K562 (cell line): ENCODE measurements around the gene APLF. TPM values are rescaled to one million over a fixed set of nuclear protein-coding genes. Genes with fewer than 3 reads are reported as not detected.

ENCODE experiments used
- ARID1B ChIP-seq: fragments of 450-650 bp; IDR thresholded peaks from 2 replicates; pipeline ENCODE4 v1.6.1; 2016; ENCODE audit warnings: antibody characterized with exemption, mild to moderate bottlenecking, inconsistent platforms
- ATF7 ChIP-seq: fragments of 450-650 bp; IDR thresholded peaks from 2 replicates; pipeline ENCODE4 v1.7.1; 2014; ENCODE audit warnings: mild to moderate bottlenecking, moderate library complexity
- BDP1 ChIP-seq: IDR thresholded peaks from 3 replicates; pipeline ENCODE4 v1.6.1; 2011; ENCODE audit not compliant: insufficient read length, insufficient read depth
- BHLHE40 ChIP-seq: IDR thresholded peaks from 2 replicates; pipeline ENCODE4 v1.6.1; 2011; ENCODE audit warnings: low read length, improper control_type of control experiment
- C11orf30 ChIP-seq: fragments of 450-650 bp; IDR thresholded peaks from 2 replicates; pipeline ENCODE4 v1.6.1; 2016; ENCODE audit warnings: low read depth, mild to moderate bottlenecking
- CBX8 ChIP-seq: fragments of 200-600 bp; sonication (generic); IDR thresholded peaks from 2 replicates; pipeline ENCODE4 v1.6.1; 2012; ENCODE audit warnings: borderline replicate concordance, mixed run types, low read depth, mild to moderate bottlenecking, moderate library complexity, mixed read lengths, low read length, control low read depth, inconsistent platforms; ENCODE audit not compliant: poor library complexity, severe bottlenecking; ENCODE audit errors: extremely low read depth
- CXXC5 ChIP-seq: fragments of 250-450 bp; sonication (Bioruptor Pico); IDR thresholded peaks from 2 replicates; pipeline ENCODE4 v1.8.0; 2022; ENCODE audit warnings: inconsistent platforms, mild to moderate bottlenecking, moderate library complexity
- ELF1 ChIP-seq: fragments of 200-800 bp; sonication (Bioruptor generic); IDR thresholded peaks from 2 replicates; pipeline ENCODE4 v1.6.1; 2016; ENCODE audit warnings: missing genetic modification characterization, missing compliant biosample characterization
- EP300 ChIP-seq: IDR thresholded peaks from 2 replicates; pipeline ENCODE4 v1.6.1; 2012; ENCODE audit warnings: low read length, improper control_type of control experiment
- MEIS2 ChIP-seq: fragments of 450-650 bp; IDR thresholded peaks from 2 replicates; pipeline ENCODE4 v1.6.1; 2014; ENCODE audit warnings: mild to moderate bottlenecking; ENCODE audit not compliant: partially characterized antibody
- MTA1 ChIP-seq: fragments of 450-650 bp; IDR thresholded peaks from 2 replicates; pipeline ENCODE4 v1.6.1; 2017; ENCODE audit warnings: borderline replicate concordance
- NEUROD1 ChIP-seq: fragments of 150-350 bp; IDR thresholded peaks from 2 replicates; pipeline ENCODE4 v1.6.1; 2014; ENCODE audit warnings: borderline replicate concordance, low read length, low read depth; ENCODE audit not compliant: partially characterized antibody
- RNF2 ChIP-seq: sonication (generic); IDR thresholded peaks from 2 replicates; pipeline ENCODE4 v1.6.1; 2016
- SOX6 ChIP-seq: fragments of 450-650 bp; IDR thresholded peaks from 2 replicates; pipeline ENCODE4 v1.6.1; 2014; ENCODE audit warnings: mild to moderate bottlenecking
- TCF3 ChIP-seq: sonication (generic); formaldehyde crosslinking; IDR thresholded peaks from 2 replicates; pipeline ENCODE4 v1.4.0; 2020; ENCODE audit warnings: mild to moderate bottlenecking, missing genetic modification reagents
- TEAD1 ChIP-seq, 2 experiments: fragments of 450-650 bp in 1 of 2; sonication (generic) in 1 of 2; formaldehyde crosslinking; IDR thresholded peaks; 2 replicates each; pipeline versions ENCODE4 v1.4.0 to v1.8.0; 2020 to 2022; ENCODE audit warnings: mild to moderate bottlenecking in 2 of 2, missing genetic modification reagents in 1 of 2
- TEAD4 ChIP-seq, 2 experiments: sonication (generic) in 1 of 2; formaldehyde crosslinking in 1 of 2; IDR thresholded peaks; 2 replicates each; pipeline versions ENCODE4 v1.6.1 to v1.8.0; 2012 to 2022; ENCODE audit warnings: borderline replicate concordance in 1 of 2, inconsistent platforms in 1 of 2, low read length in 1 of 2, mild to moderate bottlenecking in 1 of 2, missing genetic modification reagents in 1 of 2
- TRIM24 ChIP-seq, 2 experiments: fragments of 450-650 bp; IDR thresholded peaks; 2 replicates each; pipeline ENCODE4 v1.6.1; 2016
- ZNF75A ChIP-seq: fragments of 450-650 bp; formaldehyde crosslinking; IDR thresholded peaks from 2 replicates; pipeline ENCODE4 v1.4.0; 2020; ENCODE audit warnings: mild to moderate bottlenecking
- polyA plus RNA-seq, 8 experiments: library from polyadenylated mRNA; depleted of rRNA in 4 of 8; stranded (reverse) in 5 of 8; unstranded in 3 of 8; fragments of >200 nt; fragmentation: Nextera tagmentation in 2 of 8; fragmentation: Illumina TruSeq in 1 of 8; extraction: Ambion mirVana in 2 of 8; extraction: Trizol in 1 of 8; gene quantifications; 2 replicates each; pipeline versions ENCODE4 v1.2.1 to v1.2.3, GENCODE V29; 2011 to 2014; ENCODE audit warnings: inconsistent platforms in 1 of 8, missing spikeins in 1 of 8
- total RNA-seq, 7 experiments: library from RNA; depleted of rRNA in 6 of 7; stranded (reverse); fragments of >200 nt in 6 of 7; fragmentation: Illumina TruSeq in 2 of 7; extraction: Trizol in 2 of 7; gene quantifications; 2 replicates each; pipeline versions ENCODE4 v1.2.1 to v1.2.3, GENCODE V29; 2011 to 2021; ENCODE audit warnings: low replicate concordance in 1 of 7
- TF ChIP-seq, protein P1 (sequence below), 2 experiments: IDR thresholded peaks in 1 of 2; conservative IDR thresholded peaks in 1 of 2; 2 replicates each; pipeline ENCODE4 v1.6.1; 2016; ENCODE audit warnings: low read depth in 2 of 2, mild to moderate bottlenecking in 1 of 2, missing compliant biosample characterization in 1 of 2, missing genetic modification characterization in 1 of 2, moderate library complexity in 1 of 2
- TF ChIP-seq, protein P2 (sequence below): fragments of 450-650 bp; IDR thresholded peaks from 2 replicates; pipeline ENCODE4 v1.6.1; 2016; ENCODE audit warnings: antibody characterized with exemption

Gene APLF
- total and polyA plus RNA-seq, 9 of the 15 experiments (the other 6 are each of a cell fraction or from before 2014, with no cell fraction given) = 0.07 to 1.1 (median 0.71) TPM

GRCh38 chr2:68564426-68564825 is 97.0 kb downstream of the APLF start (continued):
- TF ChIP-seq, protein P1, sequence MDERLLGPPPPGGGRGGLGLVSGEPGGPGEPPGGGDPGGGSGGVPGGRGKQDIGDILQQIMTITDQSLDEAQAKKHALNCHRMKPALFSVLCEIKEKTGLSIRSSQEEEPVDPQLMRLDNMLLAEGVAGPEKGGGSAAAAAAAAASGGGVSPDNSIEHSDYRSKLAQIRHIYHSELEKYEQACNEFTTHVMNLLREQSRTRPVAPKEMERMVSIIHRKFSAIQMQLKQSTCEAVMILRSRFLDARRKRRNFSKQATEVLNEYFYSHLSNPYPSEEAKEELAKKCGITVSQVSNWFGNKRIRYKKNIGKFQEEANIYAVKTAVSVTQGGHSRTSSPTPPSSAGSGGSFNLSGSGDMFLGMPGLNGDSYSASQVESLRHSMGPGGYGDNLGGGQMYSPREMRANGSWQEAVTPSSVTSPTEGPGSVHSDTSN (CRISPR knock-in tag; IDR thresholded peaks at IDR 0.05; ENCODE audit: low read depth) = no peak
- TF ChIP-seq, protein P1 (tag; conservative IDR thresholded peaks at IDR 0.05; ENCODE audit: low read depth) = no peak
- peak; percentile 19; the same call in 1 of the 2 replicates for TF ChIP-seq BHLHE40
- TF ChIP-seq CBX8 = no peak
- TF ChIP-seq, protein P2, sequence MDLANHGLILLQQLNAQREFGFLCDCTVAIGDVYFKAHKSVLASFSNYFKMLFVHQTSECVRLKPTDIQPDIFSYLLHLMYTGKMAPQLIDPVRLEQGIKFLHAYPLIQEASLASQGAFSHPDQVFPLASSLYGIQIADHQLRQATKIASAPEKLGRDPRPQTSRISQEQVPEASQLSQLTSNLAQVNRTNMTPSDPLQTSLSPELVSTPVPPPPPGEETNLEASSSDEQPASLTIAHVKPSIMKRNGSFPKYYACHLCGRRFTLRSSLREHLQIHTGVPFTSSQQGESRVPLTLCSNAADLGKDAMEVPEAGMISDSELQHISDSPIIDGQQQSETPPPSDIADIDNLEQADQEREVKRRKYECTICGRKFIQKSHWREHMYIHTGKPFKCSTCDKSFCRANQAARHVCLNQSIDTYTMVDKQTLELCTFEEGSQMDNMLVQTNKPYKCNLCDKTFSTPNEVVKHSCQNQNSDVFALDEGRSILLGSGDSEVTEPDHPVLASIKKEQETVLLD = 0 out of 2 replicates have a peak, but pooled peaks have one; percentile 34
- 0 out of 2 replicates have a peak, but pooled peaks have one; percentile 20 for TF ChIP-seq MTA1
- peak; percentile 29; the same call in 1 of the 2 replicates for TF ChIP-seq RNF2
- TF ChIP-seq BDP1 = no peak
- peak; percentile 36 for TF ChIP-seq C11orf30
- TF ChIP-seq NEUROD1 = peak; percentile 56
- peak; percentile 85 for TF ChIP-seq EP300
- TF ChIP-seq ELF1 = no peak
- peak; percentile 72 for TF ChIP-seq SOX6
- 0 out of 2 replicates have a peak, but pooled peaks have one; percentile 18 for TF ChIP-seq ATF7
- peak in 1 of 2 experiments; percentile 59; a peak in 2 of 4 replicates for TF ChIP-seq TRIM24 (IDR thresholded peaks at IDR 0.05)
- TF ChIP-seq ARID1B = peak; percentile 96
- peak; percentile 90 for TF ChIP-seq TCF3
- peak; percentile 92 for TF ChIP-seq TEAD4 (IDR thresholded peaks at IDR 0.05; ENCODE audit: low read length)
- TF ChIP-seq TEAD4 (CRISPR knock-in tag; IDR thresholded peaks at IDR 0.05; ENCODE audit: borderline replicate concordance) = no peak
- peak; percentile 91 for TF ChIP-seq ZNF75A (CRISPR knock-in tag)
- TF ChIP-seq MEIS2 = peak; percentile 34
- peak; percentile 41; the same call in 1 of the 2 replicates for TF ChIP-seq CXXC5 (CRISPR knock-in tag)
- no peak for TF ChIP-seq TEAD1 (CRISPR knock-in tag; IDR thresholded peaks at IDR 0.05)
- TF ChIP-seq, all 486 proteins: peak for 57
